ENCODE measurements around the gene NKAIN2.

- TF ChIP-seq CTCF (IDR thresholded peaks at IDR 0.05 in 2 of 3, conservative IDR thresholded peaks at IDR 0.05 in 1 of 3; ENCODE audit: insufficient read depth in 2 of 3, low read depth in 1 of 3, low read length in 3 of 3) (no peak), ZZZ3 (IDR thresholded peaks at IDR 0.05) (no peak)
Observed at GRCh38 chr6:124463271-124463670, 659.6 kb downstream of the NKAIN2 start.
